HepG2 (cell line): ENCODE results near the gene PRKCE. TPM values are rescaled to one million over a fixed set of nuclear protein-coding genes. Genes with fewer than 3 reads are reported as not detected.

Experiments
- ATAC-seq: fragments of 200-7000 bp; cut with Tn5 transposase; 3 replicates; pipeline ENCODE4 v1.9.1; 2020; ENCODE audit warnings: mild to moderate bottlenecking, moderate library complexity
- BruUV-seq: library from RNA; stranded (reverse); fragments of 400-500 nt; replicated peaks from 2 replicates; lab custom pipeline; 2021; lab: Mats Ljungman, UMichigan
- CTCF ChIA-PET: fragments of 300-600 bp; formaldehyde crosslinking; extraction: SDS; loops from one replicate; lab custom pipeline; 2021; ENCODE audit warnings: low total read pairs, inconsistent platforms, low intra/inter-chr PET ratio; lab: Yijun Ruan, JAX
- POLR2A ChIA-PET: fragments of 350-600 bp; sonication (Branson Sonifier 250); formaldehyde crosslinking; loops from one replicate; lab custom pipeline; 2020; ENCODE audit warnings: antibody characterized with exemption, inconsistent platforms; lab: Yijun Ruan, JAX
- DNase-seq: peaks from one replicate; pipeline ENCODE4 v3.0.0-alpha.2; 2015; ENCODE audit warnings: low spot score
- FAIRE-seq: peaks from 3 replicates; lab custom pipeline; 2011; peaks lifted over from hg19 to GRCh38; lab: Jason Lieb, UNC
- H2AFZ ChIP-seq: one replicate; pipeline ENCODE4 v1.6.1; 2011; ENCODE audit warnings: low read length, inconsistent platforms
- H3K27ac ChIP-seq: fragments of 300-600 bp; 3 replicates; pipeline ENCODE4 v1.8.0; 2011; ENCODE audit warnings: mixed run types, mild to moderate bottlenecking, mixed read lengths, low read length, inconsistent platforms; ENCODE audit not compliant: insufficient read depth; ENCODE audit errors: extremely low read length
- H3K27me3 ChIP-seq, 2 experiments: fragments of 200-600 bp in 1 of 2; 2 replicates in 1 of 2; 3 replicates in 1 of 2; pipeline versions ENCODE4 v1.6.0 to v1.8.0; 2011; ENCODE audit warnings: low read length in 2 of 2, mild to moderate bottlenecking in 2 of 2, moderate library complexity in 2 of 2, inconsistent platforms in 1 of 2; ENCODE audit not compliant: insufficient read depth in 2 of 2, control insufficient read depth in 1 of 2
- H3K36me3 ChIP-seq, 2 experiments: fragments of 200-600 bp in 1 of 2; replicated peaks in 1 of 2; 2 replicates in 1 of 2; 3 replicates in 1 of 2; pipeline versions ENCODE4 v1.5.1 to v1.8.0; 2011; ENCODE audit warnings: low read length in 2 of 2, inconsistent platforms in 1 of 2; ENCODE audit not compliant: insufficient read depth in 2 of 2, control insufficient read depth in 1 of 2
- H3K4me1 ChIP-seq: 2 replicates; pipeline ENCODE4 v1.5.1; 2012; ENCODE audit warnings: low read length, inconsistent platforms; ENCODE audit not compliant: insufficient read depth
- H3K4me2 ChIP-seq: 2 replicates; pipeline ENCODE4 v1.6.0; 2011; ENCODE audit warnings: low read depth, low read length, inconsistent platforms
- H3K4me3 ChIP-seq, 3 experiments: fragments of 200-600 bp in 1 of 3; sonication (generic), shearing (Covaris generic) in 1 of 3; replicated peaks in 1 of 3; 2 replicates each; pipeline ENCODE4 v1.5.1; 2011 to 2016; ENCODE audit warnings: low read length in 3 of 3, inconsistent platforms in 2 of 3, low read depth in 2 of 3, mild to moderate bottlenecking in 2 of 3, control low read depth in 1 of 3, mixed read lengths in 1 of 3; ENCODE audit not compliant: insufficient read depth in 1 of 3
- H3K79me2 ChIP-seq: one replicate; pipeline ENCODE4 v1.6.1; 2011; ENCODE audit warnings: low read length, inconsistent platforms; ENCODE audit not compliant: insufficient read depth
- H3K9ac ChIP-seq: 2 replicates; pipeline ENCODE4 v1.6.0; 2011; ENCODE audit warnings: mild to moderate bottlenecking, low read depth, low read length, inconsistent platforms; ENCODE audit not compliant: insufficient read depth
- H3K9me3 ChIP-seq: 2 replicates; pipeline ENCODE4 v1.5.1; 2012; ENCODE audit warnings: mild to moderate bottlenecking, low read length
- H4K20me1 ChIP-seq: 2 replicates; pipeline ENCODE4 v1.6.0; 2011; ENCODE audit warnings: inconsistent platforms, mild to moderate bottlenecking, low read length, moderate library complexity; ENCODE audit not compliant: insufficient read depth
- CBX5 ChIP-seq: sonication (generic); formaldehyde crosslinking; IDR thresholded peaks from 2 replicates; pipeline ENCODE4 v1.4.0; 2020; ENCODE audit warnings: missing genetic modification reagents, borderline replicate concordance
- CCAR2 ChIP-seq: fragments of 200-400 bp; formaldehyde crosslinking; optimal IDR thresholded peaks from 2 replicates; pipeline ENCODE3; 2018; ENCODE audit warnings: low read depth, mild to moderate bottlenecking, low read length, moderate library complexity
- CENPT ChIP-seq: sonication (generic); formaldehyde crosslinking; IDR thresholded peaks from 2 replicates; pipeline ENCODE4 v1.8.0; 2022; ENCODE audit warnings: low read depth, mild to moderate bottlenecking, moderate library complexity, missing genetic modification reagents
- DNMT1 ChIP-seq: sonication (generic); formaldehyde crosslinking; IDR thresholded peaks from 2 replicates; pipeline ENCODE4 v1.5.1; 2020; ENCODE audit warnings: mild to moderate bottlenecking, missing genetic modification reagents
- EEA1 ChIP-seq: sonication (generic); formaldehyde crosslinking; IDR thresholded peaks from 2 replicates; pipeline ENCODE4 v1.5.1; 2020; ENCODE audit warnings: mild to moderate bottlenecking, missing genetic modification reagents, borderline replicate concordance
- NFIB ChIP-seq: sonication (generic); formaldehyde crosslinking; IDR thresholded peaks from 2 replicates; pipeline ENCODE4 v1.9.0; 2021; ENCODE audit warnings: missing genetic modification reagents, mild to moderate bottlenecking, borderline replicate concordance
- NPAS2 ChIP-seq: sonication (generic); formaldehyde crosslinking; IDR thresholded peaks from 2 replicates; pipeline ENCODE4 v1.8.0; 2022; ENCODE audit warnings: mild to moderate bottlenecking, missing genetic modification reagents, borderline replicate concordance
- PRMT3 ChIP-seq: sonication (generic); formaldehyde crosslinking; IDR thresholded peaks from 2 replicates; pipeline ENCODE4 v1.8.1; 2022; ENCODE audit warnings: low read depth, mild to moderate bottlenecking, moderate library complexity, missing genetic modification reagents, borderline replicate concordance
- REL ChIP-seq: sonication (generic); formaldehyde crosslinking; conservative IDR thresholded peaks from 2 replicates; pipeline ENCODE4 v1.8.0; 2022; ENCODE audit warnings: mild to moderate bottlenecking, missing genetic modification reagents, moderate library complexity
- SIN3A ChIP-seq: IDR thresholded peaks from 2 replicates; pipeline ENCODE4 v1.6.1; 2011; ENCODE audit warnings: low read depth, mild to moderate bottlenecking, control low read depth, low read length, borderline replicate concordance
- SMARCC2 ChIP-seq: fragments of 450-650 bp; IDR thresholded peaks from 2 replicates; pipeline ENCODE4 v1.6.1; 2017; ENCODE audit warnings: antibody characterized with exemption, mild to moderate bottlenecking
- ZBTB21 ChIP-seq: sonication (generic); formaldehyde crosslinking; IDR thresholded peaks from 2 replicates; pipeline ENCODE4 v1.4.0; 2020; ENCODE audit warnings: missing genetic modification reagents
- ZNF12 ChIP-seq: sonication (generic); formaldehyde crosslinking; IDR thresholded peaks from 2 replicates; pipeline ENCODE4 v1.5.0; 2020; ENCODE audit warnings: missing genetic modification reagents
- ZNF17 ChIP-seq: sonication (generic); formaldehyde crosslinking; IDR thresholded peaks from 2 replicates; pipeline ENCODE4 v1.5.0; 2020; ENCODE audit warnings: mild to moderate bottlenecking, missing genetic modification reagents
- ZNF282 ChIP-seq: fragments of 450-650 bp; IDR thresholded peaks from 2 replicates; pipeline ENCODE4 v1.6.1; 2018; ENCODE audit not compliant: partially characterized antibody
- ZNF605 ChIP-seq: sonication (generic); formaldehyde crosslinking; IDR thresholded peaks from 2 replicates; pipeline ENCODE4 v1.8.0; 2022; ENCODE audit warnings: mild to moderate bottlenecking, missing genetic modification reagents
- WGBS: methylation state at CpG from one replicate; pipeline ENCODE4 v1.1.6; 2017; ENCODE audit warnings: low lambda C conversion rate; 5-methylcytosine and 5-hydroxymethylcytosine counted together
- in situ Hi-C: cut with HindIII; loops from 2 replicates; pipeline ENCODE4 v1.10.0; 2017; ENCODE audit warnings: low pct_unique_long_range_greater_than_20kb; ENCODE audit not compliant: extremely low pct_ligation_motif_present
- intact Hi-C: fragments of 100-400 bp; cut with micrococcal nuclease; formaldehyde crosslinking; loops from one replicate; pipeline ENCODE4 v1.10.0; 2022; ENCODE audit not compliant: unreplicated experiment
- polyA plus RNA-seq, 8 experiments: library from polyadenylated mRNA; depleted of rRNA in 3 of 8; stranded (reverse) in 7 of 8; unstranded in 1 of 8; fragments of >200 nt; fragmentation: Illumina TruSeq in 4 of 8; extraction: Trizol in 4 of 8; gene quantifications; 2 replicates each; pipeline versions ENCODE4 v1.2.1 to v1.2.3, GENCODE V29; 2011 to 2016; ENCODE audit warnings: low read depth in 4 of 8, missing spikeins in 1 of 8, mixed read lengths in 1 of 8; ENCODE audit not compliant: insufficient read depth in 1 of 8
- total RNA-seq, 5 experiments: library from RNA; depleted of rRNA; stranded (reverse); fragments of >200 nt; fragmentation: Illumina TruSeq; extraction: Trizol; gene quantifications; 2 replicates each; pipeline ENCODE4 v1.2.3, GENCODE V29; 2016; ENCODE audit warnings: low read depth in 1 of 5
- TF ChIP-seq, protein P1 (sequence below), 2 experiments: sonication (generic) in 1 of 2; formaldehyde crosslinking in 1 of 2; IDR thresholded peaks; 2 replicates each; pipeline versions ENCODE4 v1.4.0 to v1.6.1; 2016 to 2020; ENCODE audit warnings: borderline replicate concordance in 1 of 2, low read depth in 1 of 2, mild to moderate bottlenecking in 1 of 2, missing genetic modification reagents in 1 of 2
- TF ChIP-seq, protein P2 (sequence below): sonication (generic); formaldehyde crosslinking; IDR thresholded peaks from 2 replicates; pipeline ENCODE4 v1.4.0; 2020; ENCODE audit warnings: missing genetic modification reagents
- TF ChIP-seq, protein P3 (sequence below): sonication (generic); formaldehyde crosslinking; IDR thresholded peaks from 2 replicates; pipeline ENCODE4 v1.5.1; 2020; ENCODE audit warnings: missing genetic modification reagents, mild to moderate bottlenecking, borderline replicate concordance

Gene PRKCE
- total and polyA plus RNA-seq, 2 of the 13 experiments (the other 11 are each of a cell fraction or from before 2014, with no cell fraction given): 1.0 to 3.9 TPM

DNA sequence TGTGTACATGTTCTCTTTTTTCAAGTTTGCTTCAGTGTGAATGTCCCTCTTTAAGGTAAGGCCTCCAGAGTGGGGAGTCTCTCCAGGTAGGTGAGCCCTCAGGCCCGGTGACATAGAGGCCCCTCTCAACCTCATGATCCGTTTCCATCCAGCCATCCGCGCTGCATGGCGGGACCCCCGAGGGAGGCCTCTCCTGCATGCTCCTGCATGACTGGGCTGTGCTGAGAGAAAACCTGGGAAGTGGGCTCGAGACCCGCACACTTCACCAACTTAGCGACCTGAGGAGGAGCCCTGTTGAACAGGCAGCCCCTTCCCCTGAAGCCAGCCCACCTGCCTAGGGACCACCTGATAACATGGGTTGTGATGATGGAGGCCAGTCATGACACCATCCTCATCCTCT lies 514.4 kb downstream of the PRKCE start:
- Histone ChIP-seq H3K27ac (no peak overlapping the region), H3K4me1 (no peaks in the 10 kb centered on the region), H3K4me2 (no peak overlapping the region), H3K9ac (no peak overlapping the region), H2AFZ (no peak overlapping the region), H3K79me2 (no peaks in the 10 kb centered on the region), H3K9me3 (no peaks in the 10 kb centered on the region), H3K36me3 (no peaks in the 10 kb centered on the region), H3K27me3 (peaks cover under 1 to 1% of the 10 kb centered on the region in 2 experiments; a peak in 1 of 5 replicates), H3K4me3 (no peak overlapping the region), H4K20me1 (no peaks in the 10 kb centered on the region; the same call in 1 of the 2 replicates)
- CTCF ChIA-PET: no interaction called here
- POLR2A ChIA-PET: no interaction called here
- in situ Hi-C loops: no loop called here
- WGBS: 85% methylated on average over 9 of the region's 9 CpGs
- intact Hi-C loops: no loop called here
- ATAC-seq (no peak), FAIRE-seq (no peak), DNase-seq (no peak)
- BruUV-seq: no TSS peak
- TF ChIP-seq CBX5 (CRISPR knock-in tag): no peak
- TF ChIP-seq, protein P1, sequence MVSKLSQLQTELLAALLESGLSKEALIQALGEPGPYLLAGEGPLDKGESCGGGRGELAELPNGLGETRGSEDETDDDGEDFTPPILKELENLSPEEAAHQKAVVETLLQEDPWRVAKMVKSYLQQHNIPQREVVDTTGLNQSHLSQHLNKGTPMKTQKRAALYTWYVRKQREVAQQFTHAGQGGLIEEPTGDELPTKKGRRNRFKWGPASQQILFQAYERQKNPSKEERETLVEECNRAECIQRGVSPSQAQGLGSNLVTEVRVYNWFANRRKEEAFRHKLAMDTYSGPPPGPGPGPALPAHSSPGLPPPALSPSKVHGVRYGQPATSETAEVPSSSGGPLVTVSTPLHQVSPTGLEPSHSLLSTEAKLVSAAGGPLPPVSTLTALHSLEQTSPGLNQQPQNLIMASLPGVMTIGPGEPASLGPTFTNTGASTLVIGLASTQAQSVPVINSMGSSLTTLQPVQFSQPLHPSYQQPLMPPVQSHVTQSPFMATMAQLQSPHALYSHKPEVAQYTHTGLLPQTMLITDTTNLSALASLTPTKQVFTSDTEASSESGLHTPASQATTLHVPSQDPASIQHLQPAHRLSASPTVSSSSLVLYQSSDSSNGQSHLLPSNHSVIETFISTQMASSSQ (IDR thresholded peaks at IDR 0.05; ENCODE audit: low read depth): no peak
- TF ChIP-seq, protein P1 (CRISPR knock-in tag; IDR thresholded peaks at IDR 0.05; ENCODE audit: borderline replicate concordance): no peak
- no peak for TF ChIP-seq EEA1
- no peak for TF ChIP-seq NPAS2
- no peak for TF ChIP-seq SMARCC2
- no peak for TF ChIP-seq DNMT1
- TF ChIP-seq, protein P2, sequence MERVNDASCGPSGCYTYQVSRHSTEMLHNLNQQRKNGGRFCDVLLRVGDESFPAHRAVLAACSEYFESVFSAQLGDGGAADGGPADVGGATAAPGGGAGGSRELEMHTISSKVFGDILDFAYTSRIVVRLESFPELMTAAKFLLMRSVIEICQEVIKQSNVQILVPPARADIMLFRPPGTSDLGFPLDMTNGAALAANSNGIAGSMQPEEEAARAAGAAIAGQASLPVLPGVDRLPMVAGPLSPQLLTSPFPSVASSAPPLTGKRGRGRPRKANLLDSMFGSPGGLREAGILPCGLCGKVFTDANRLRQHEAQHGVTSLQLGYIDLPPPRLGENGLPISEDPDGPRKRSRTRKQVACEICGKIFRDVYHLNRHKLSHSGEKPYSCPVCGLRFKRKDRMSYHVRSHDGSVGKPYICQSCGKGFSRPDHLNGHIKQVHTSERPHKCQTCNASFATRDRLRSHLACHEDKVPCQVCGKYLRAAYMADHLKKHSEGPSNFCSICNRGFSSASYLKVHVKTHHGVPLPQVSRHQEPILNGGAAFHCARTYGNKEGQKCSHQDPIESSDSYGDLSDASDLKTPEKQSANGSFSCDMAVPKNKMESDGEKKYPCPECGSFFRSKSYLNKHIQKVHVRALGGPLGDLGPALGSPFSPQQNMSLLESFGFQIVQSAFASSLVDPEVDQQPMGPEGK: no peak
- TF ChIP-seq, protein P3, sequence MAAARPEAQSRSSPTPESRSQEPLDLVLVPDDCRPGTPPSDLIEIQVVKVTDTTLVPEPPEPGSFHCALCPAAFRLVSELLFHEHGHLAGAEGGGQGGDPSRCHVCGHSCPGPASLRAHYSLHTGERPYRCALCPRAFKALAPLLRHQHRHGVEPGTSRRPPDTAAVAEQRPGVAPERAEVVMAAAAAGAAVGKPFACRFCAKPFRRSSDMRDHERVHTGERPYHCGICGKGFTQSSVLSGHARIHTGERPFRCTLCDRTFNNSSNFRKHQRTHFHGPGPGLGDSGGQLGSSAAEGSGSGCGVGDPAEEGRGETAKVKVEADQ (CRISPR knock-in tag): no peak
- no peak for TF ChIP-seq PRMT3 (CRISPR knock-in tag)
- no peak for TF ChIP-seq ZNF282
- TF ChIP-seq ZNF605 (CRISPR knock-in tag): no peak
- no peak for TF ChIP-seq CCAR2
- no peak for TF ChIP-seq REL (CRISPR knock-in tag)
- TF ChIP-seq ZBTB21: no peak
- TF ChIP-seq ZNF17 (CRISPR knock-in tag): no peak
- no peak for TF ChIP-seq CENPT (CRISPR knock-in tag)
- no peak for TF ChIP-seq ZNF12 (CRISPR knock-in tag)
- TF ChIP-seq NFIB: no peak
- no peak for TF ChIP-seq SIN3A
